NB4 (cell line): Measurements from ENCODE around the gene LILRB5.

Experiments
- DNase-seq: peaks from one replicate; pipeline ENCODE4 v3.0.0; 2010; ENCODE audit warnings: low read depth
- H3K4me3 ChIP-seq: one replicate; pipeline ENCODE4 v1.5.1; 2011; ENCODE audit warnings: mild to moderate bottlenecking, low read depth, low read length, moderate library complexity
- MYC ChIP-seq: IDR thresholded peaks from 2 replicates; pipeline ENCODE4 v1.6.1; 2011; ENCODE audit warnings: low read depth, low read length
- POLR2A ChIP-seq: IDR thresholded peaks from 2 replicates; pipeline ENCODE4 v1.6.1; 2011; ENCODE audit warnings: mild to moderate bottlenecking; ENCODE audit not compliant: insufficient read length; ENCODE audit errors: extremely low read depth
- TF ChIP-seq, protein P1 (sequence below): IDR thresholded peaks from 2 replicates; pipeline ENCODE4 v1.6.1; 2011; ENCODE audit warnings: low read depth, low read length
- TF ChIP-seq, protein P2 (sequence below): IDR thresholded peaks from one replicate; pipeline ENCODE4 v1.5.1; 2012; ENCODE audit warnings: low read depth, low read length

LILRB5 gene

DNA sequence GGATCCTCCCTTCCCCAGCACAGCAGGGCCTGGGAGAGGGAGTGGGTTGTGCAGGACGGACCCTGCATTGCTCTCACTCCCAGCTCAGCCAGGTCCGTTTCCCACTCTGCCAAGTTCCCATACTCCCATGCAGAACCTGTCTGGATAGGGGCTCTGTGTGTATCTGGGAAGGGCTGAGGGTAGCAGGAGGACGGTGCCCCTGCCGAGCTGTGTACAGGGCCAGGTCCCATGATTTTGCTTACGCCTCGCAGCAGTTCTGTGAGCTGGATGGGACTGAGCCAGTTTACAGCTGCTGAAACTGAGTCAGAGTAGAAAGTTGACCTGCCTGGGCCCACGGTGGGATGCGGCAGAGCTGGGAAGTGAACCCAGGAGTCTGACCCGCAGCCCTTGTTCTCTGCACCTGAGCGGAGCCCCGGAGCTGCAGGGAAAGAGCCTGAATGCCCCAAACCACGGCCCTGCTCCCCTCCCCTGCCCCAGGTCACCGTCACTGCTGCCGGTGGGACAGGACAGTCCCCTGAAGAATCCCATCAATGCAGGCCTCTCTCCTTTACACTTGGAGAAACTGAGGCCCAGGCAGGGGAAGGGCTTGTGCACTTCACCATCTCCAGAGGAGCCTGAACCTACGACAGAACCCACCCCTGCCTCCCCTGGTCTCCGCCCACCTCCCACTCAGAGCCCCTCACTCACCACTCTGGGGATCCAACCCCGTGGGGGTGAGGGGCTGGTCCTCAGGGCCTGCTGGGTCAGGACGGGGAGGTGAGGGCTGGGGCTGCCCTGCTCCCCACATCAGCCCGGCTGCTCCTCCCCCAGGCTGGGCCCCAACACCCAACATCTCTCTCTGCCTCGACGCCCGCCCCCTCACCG lies 3.5 kb downstream of the LILRB5 start:
- H3K4me3 ChIP-seq, result no peak overlapping the region
- TF ChIP-seq, protein P1, sequence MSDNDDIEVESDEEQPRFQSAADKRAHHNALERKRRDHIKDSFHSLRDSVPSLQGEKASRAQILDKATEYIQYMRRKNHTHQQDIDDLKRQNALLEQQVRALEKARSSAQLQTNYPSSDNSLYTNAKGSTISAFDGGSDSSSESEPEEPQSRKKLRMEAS, result no peak
- TF ChIP-seq POLR2A, result no peak
- TF ChIP-seq, protein P2, sequence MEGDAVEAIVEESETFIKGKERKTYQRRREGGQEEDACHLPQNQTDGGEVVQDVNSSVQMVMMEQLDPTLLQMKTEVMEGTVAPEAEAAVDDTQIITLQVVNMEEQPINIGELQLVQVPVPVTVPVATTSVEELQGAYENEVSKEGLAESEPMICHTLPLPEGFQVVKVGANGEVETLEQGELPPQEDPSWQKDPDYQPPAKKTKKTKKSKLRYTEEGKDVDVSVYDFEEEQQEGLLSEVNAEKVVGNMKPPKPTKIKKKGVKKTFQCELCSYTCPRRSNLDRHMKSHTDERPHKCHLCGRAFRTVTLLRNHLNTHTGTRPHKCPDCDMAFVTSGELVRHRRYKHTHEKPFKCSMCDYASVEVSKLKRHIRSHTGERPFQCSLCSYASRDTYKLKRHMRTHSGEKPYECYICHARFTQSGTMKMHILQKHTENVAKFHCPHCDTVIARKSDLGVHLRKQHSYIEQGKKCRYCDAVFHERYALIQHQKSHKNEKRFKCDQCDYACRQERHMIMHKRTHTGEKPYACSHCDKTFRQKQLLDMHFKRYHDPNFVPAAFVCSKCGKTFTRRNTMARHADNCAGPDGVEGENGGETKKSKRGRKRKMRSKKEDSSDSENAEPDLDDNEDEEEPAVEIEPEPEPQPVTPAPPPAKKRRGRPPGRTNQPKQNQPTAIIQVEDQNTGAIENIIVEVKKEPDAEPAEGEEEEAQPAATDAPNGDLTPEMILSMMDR, result no peak
- no peak for TF ChIP-seq MYC
- no peak for DNase-seq

DNA sequence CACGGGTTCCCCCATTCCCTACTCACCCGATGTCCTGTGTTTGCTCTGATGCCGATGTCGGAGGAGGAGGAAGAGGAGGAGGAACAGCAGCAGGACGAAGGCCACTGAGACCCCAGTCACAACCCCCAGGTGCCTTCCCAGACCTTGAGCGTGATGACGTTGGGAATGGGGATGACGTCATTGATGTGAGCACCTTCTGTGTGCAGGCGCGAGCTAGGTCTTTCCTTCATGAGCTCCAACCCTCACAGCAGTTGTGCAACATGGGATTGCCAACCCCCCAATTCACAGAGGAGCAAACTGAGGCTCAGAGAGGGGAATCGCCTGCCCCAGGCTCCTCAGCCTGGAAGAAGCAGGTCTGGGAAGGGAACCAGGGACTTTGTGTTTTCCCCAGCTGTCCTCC lies 4.2 kb downstream of the LILRB5 start:
- no peak for DNase-seq
- no peak overlapping the region for H3K4me3 ChIP-seq
- no peak for TF ChIP-seq POLR2A
- no peak for TF ChIP-seq MYC
- TF ChIP-seq, protein P1, result no peak
- TF ChIP-seq, protein P2, result no peak

DNA sequence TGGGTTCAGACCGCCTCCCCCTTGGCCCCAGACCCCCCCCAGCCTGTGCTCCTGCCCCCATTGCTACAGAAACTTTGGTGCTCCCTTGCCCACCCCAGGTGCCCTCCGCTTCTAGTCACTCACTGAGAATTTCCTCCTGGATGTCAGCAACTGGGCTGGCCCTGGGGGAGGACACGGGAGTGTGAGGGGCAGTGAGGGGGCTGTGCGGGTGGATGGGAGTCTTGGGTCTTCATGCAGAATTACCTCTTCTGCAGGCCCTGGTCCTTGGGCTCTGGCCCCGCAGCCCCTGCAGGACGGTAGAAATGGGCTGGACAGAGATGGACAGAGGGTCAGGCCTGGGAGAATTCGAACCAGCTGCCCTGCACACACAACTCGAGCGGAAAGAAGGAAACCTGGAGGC lies 4.8 kb downstream of the LILRB5 start:
- DNase-seq, result no peak
- no peak overlapping the region for H3K4me3 ChIP-seq
- TF ChIP-seq, protein P1, result no peak
- TF ChIP-seq POLR2A (no peak), MYC (no peak)
- TF ChIP-seq, protein P2, result no peak

DNA sequence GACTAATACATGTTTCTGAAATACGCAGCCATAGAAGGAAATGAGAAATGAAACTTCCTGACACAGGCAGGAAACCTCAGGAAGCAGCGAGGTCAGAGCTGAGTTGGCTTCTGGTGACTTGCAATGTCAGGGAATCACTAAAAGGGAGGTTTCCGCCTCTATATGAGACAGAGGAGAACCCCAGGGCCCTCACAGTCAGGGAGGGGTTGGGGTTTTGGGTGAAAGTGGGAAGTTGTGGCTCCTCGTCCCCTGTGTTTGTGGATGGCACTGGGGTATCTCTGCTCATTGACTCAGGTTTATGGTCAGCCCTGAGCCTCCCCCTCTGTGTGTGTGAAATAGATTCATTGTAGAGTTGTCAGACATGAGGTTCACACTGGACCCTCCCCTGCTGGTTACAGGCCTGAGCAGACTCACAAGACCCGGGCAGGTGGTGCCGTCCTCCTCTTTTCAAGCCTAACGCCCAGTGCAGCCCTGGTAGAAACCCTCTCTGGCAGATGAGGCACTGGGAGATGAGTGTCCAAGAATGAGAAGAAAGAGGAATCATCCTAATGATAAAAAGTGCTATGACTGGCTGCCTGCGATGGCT lies 9.0 kb downstream of the LILRB5 start:
- peak; percentile 75 for DNase-seq
- TF ChIP-seq MYC (no peak), POLR2A (no peak)
- TF ChIP-seq, protein P2, result no peak
- TF ChIP-seq, protein P1, result no peak
- H3K4me3 ChIP-seq, result no peak overlapping the region

DNA sequence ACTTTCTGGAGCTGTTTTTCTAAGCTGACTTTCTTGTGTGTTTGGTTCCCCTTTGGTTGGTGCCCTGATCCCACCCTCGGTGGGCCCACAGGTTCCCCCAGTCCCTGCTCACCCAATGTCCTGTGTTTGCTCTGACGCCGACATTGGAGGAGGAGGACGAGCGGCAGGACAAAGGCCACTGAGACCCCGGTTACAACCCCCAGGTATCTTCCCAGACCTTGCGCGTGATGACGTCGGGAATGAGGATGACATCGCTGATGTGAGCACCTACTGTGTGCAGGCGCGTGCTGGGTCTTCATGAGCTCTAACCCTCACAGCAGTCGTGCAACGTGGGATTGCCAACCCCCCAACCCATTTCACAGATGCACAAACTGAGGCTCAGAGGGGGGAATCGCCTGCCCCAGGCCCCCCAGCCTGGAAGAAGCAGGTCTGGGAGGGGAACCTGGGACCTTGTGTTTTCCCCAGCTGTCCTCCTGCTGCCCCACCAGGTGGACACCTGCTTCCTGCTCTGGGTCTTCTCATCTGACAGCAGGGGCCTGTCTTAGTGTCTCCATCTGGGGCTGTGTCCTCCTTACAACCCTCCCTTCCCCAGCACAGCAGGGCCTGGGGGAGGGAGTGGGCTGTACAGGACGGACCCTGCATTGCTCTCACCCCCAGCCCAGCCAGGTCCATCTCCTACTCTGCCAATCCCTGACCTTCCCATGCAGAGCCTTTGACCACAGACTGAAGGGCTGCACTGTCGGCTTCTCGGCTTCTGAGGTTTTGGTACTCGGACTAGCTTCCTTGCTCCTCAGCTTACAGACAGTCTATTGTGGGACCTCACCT lies 9.8 kb downstream of the LILRB5 start:
- H3K4me3 ChIP-seq, result no peak overlapping the region
- no peak for TF ChIP-seq POLR2A
- TF ChIP-seq, protein P1, result no peak
- TF ChIP-seq, protein P2, result no peak
- DNase-seq, result no peak
